Endodermal cell (in vitro differentiated cells): ENCODE results near the gene NCAM2. TPM values are rescaled to one million over a fixed set of nuclear protein-coding genes. Genes with fewer than 3 reads are reported as not detected.

Experiments used
- DNase-seq: peaks from one replicate; pipeline ENCODE4 v3.0.0-alpha.2; 2017
- H3K27ac ChIP-seq: 2 replicates; pipeline ENCODE4 v1.5.1; 2013; ENCODE audit warnings: mild to moderate bottlenecking, low read depth, low read length, moderate library complexity
- H3K27me3 ChIP-seq: 2 replicates; pipeline ENCODE4 v1.6.1; 2013; ENCODE audit warnings: mild to moderate bottlenecking, low read length, moderate library complexity; ENCODE audit not compliant: insufficient read depth, control insufficient read depth, poor library complexity, severe bottlenecking
- H3K36me3 ChIP-seq: 2 replicates; pipeline ENCODE4 v1.7.0; 2013; ENCODE audit warnings: mild to moderate bottlenecking, low read length, moderate library complexity; ENCODE audit not compliant: control insufficient read depth, insufficient read depth
- H3K4me1 ChIP-seq: one replicate; pipeline ENCODE4 v1.7.0; 2013; ENCODE audit warnings: low read length; ENCODE audit not compliant: control insufficient read depth, insufficient read depth
- H3K4me3 ChIP-seq: 2 replicates; pipeline ENCODE4 v1.5.1; 2013; ENCODE audit warnings: mild to moderate bottlenecking, low read length, moderate library complexity
- H3K9ac ChIP-seq: 2 replicates; pipeline ENCODE4 v1.6.1; 2013; ENCODE audit warnings: mild to moderate bottlenecking, low read length, moderate library complexity; ENCODE audit not compliant: poor library complexity, severe bottlenecking; ENCODE audit errors: extremely low read depth
- H3K9me3 ChIP-seq: 2 replicates; pipeline ENCODE4 v1.6.1; 2013; ENCODE audit warnings: mild to moderate bottlenecking, low read length, moderate library complexity; ENCODE audit not compliant: control insufficient read depth
- H3K27ac Mint-ChIP-seq: 2 replicates; pipeline ENCODE4 v1.8.0; 2020; ENCODE audit warnings: mixed read lengths
- H3K27me3 Mint-ChIP-seq: 2 replicates; pipeline ENCODE4 v1.8.0; 2021; ENCODE audit warnings: mild to moderate bottlenecking, mixed read lengths; ENCODE audit not compliant: insufficient read depth
- H3K36me3 Mint-ChIP-seq: 2 replicates; pipeline ENCODE4 v1.8.0; 2020; ENCODE audit warnings: low read depth, mixed read lengths
- H3K4me1 Mint-ChIP-seq: 2 replicates; pipeline ENCODE4 v1.8.0; 2020; ENCODE audit warnings: mixed read lengths
- H3K4me3 Mint-ChIP-seq: 2 replicates; pipeline ENCODE4 v1.8.0; 2020; ENCODE audit warnings: mild to moderate bottlenecking, moderate library complexity, mixed read lengths
- H3K9me3 Mint-ChIP-seq: 2 replicates; pipeline ENCODE4 v1.8.0; 2020; ENCODE audit warnings: mild to moderate bottlenecking, mixed read lengths
- CTCF ChIP-seq: fragments of 200-600 bp; sonication (generic); conservative IDR thresholded peaks from 2 replicates; pipeline ENCODE4 v1.5.0; 2021; ENCODE audit warnings: antibody characterized with exemption, mild to moderate bottlenecking
- WGBS, 2 experiments: methylation state at CpG; one replicate each; pipeline versions ENCODE4 v1.1.5 to v1.1.7; 2013; ENCODE audit warnings: missing lambda C conversion rate in 2 of 2, mixed read lengths in 1 of 2; ENCODE audit not compliant: insufficient coverage in 1 of 2, insufficient read length in 1 of 2; 5-methylcytosine and 5-hydroxymethylcytosine counted together
- total RNA-seq, 2 donors: library from RNA; stranded (reverse); fragmentation: NEBNext Ultra II Directional in 1 of 2; extraction: Animal tissue kit (Norgen Biotek cat#: 25700) in 1 of 2; gene quantifications; 2 replicates in 1 of 2; 3 replicates in 1 of 2; pipeline ENCODE4 v1.2.1, GENCODE V29; 2021

Gene NCAM2
- total RNA-seq, 2 donors from 2014 or later, result 0.46 to 0.69 TPM

- WGBS, 2 experiments, result 84 to 96% methylated on average over 4 to 8 of the region's 8 CpGs
- no peak for TF ChIP-seq CTCF
- Histone ChIP-seq H3K9ac (no peak overlapping the region), H3K9me3 (no peaks in the 10 kb centered on the region), H3K4me3 (no peak overlapping the region), H3K36me3 (no peaks in the 10 kb centered on the region), H3K27me3 (no peaks in the 10 kb centered on the region), H3K27ac (no peak overlapping the region), H3K4me1 (no peaks in the 10 kb centered on the region)
- DNase-seq, result no peak
- no peaks in the 10 kb centered on the region for H3K9me3 Mint-ChIP-seq
- no peak overlapping the region for H3K4me3 Mint-ChIP-seq
- no peaks in the 10 kb centered on the region for H3K27me3 Mint-ChIP-seq
- no peaks in the 10 kb centered on the region for H3K36me3 Mint-ChIP-seq
- no peaks in the 10 kb centered on the region for H3K4me1 Mint-ChIP-seq
- H3K27ac Mint-ChIP-seq, result no peak overlapping the region
Measured at GRCh38 chr21:21458124-21458631, 460.0 kb downstream of the NCAM2 start.

GRCh38 chr21:21460979-21461378 is 462.8 kb downstream of the NCAM2 start:
- no peak overlapping the region for H3K4me3 ChIP-seq
- 80% methylated on average over 1 of the region's 5 CpGs; no CpG with 5 or more reads in 1 of the 2 experiments for WGBS, 2 experiments
- Mint-ChIP-seq H3K27me3 (no peaks in the 10 kb centered on the region), H3K4me1 (no peaks in the 10 kb centered on the region), H3K4me3 (no peak overlapping the region), H3K36me3 (no peaks in the 10 kb centered on the region), H3K27ac (no peak overlapping the region), H3K9me3 (no peaks in the 10 kb centered on the region)
- H3K27ac ChIP-seq, result no peak overlapping the region
- no peaks in the 10 kb centered on the region for H3K36me3 ChIP-seq
- no peaks in the 10 kb centered on the region for H3K9me3 ChIP-seq
- TF ChIP-seq CTCF, result no peak
- DNase-seq, result no peak
- H3K27me3 ChIP-seq, result no peaks in the 10 kb centered on the region
- H3K9ac ChIP-seq, result no peak overlapping the region
- no peaks in the 10 kb centered on the region for H3K4me1 ChIP-seq

GRCh38 chr21:21463456-21463855 is 465.2 kb downstream of the NCAM2 start:
- Mint-ChIP-seq H3K36me3 (no peaks in the 10 kb centered on the region), H3K4me1 (no peaks in the 10 kb centered on the region), H3K9me3 (no peaks in the 10 kb centered on the region), H3K27me3 (no peaks in the 10 kb centered on the region), H3K27ac (no peak overlapping the region), H3K4me3 (no peak overlapping the region)
- no peak overlapping the region for H3K27ac ChIP-seq
- H3K27me3 ChIP-seq, result no peaks in the 10 kb centered on the region
- H3K4me1 ChIP-seq, result no peaks in the 10 kb centered on the region
- H3K9me3 ChIP-seq, result no peaks in the 10 kb centered on the region
- no peak overlapping the region for H3K9ac ChIP-seq
- DNase-seq, result no peak
- no peak for TF ChIP-seq CTCF
- H3K4me3 ChIP-seq, result no peak overlapping the region
- WGBS, 2 experiments, result 85 to 94% methylated on average over 3 to 4 of the region's 4 CpGs
- no peaks in the 10 kb centered on the region for H3K36me3 ChIP-seq
